HEK293 (cell line): ENCODE data around the gene ING4.

Experiments
- FEZF1 ChIP-seq: fragments of 450-650 bp; formaldehyde crosslinking; IDR thresholded peaks from 2 replicates; pipeline ENCODE4 v1.5.1; 2016; ENCODE audit warnings: missing biosample characterization, missing genetic modification characterization
- HIC1 ChIP-seq: fragments of 450-650 bp; formaldehyde crosslinking; IDR thresholded peaks from 2 replicates; pipeline ENCODE4 v1.5.1; 2016; ENCODE audit warnings: missing biosample characterization, missing genetic modification characterization
- IKZF3 ChIP-seq: fragments of 450-650 bp; IDR thresholded peaks from 2 replicates; pipeline ENCODE4 v1.5.0; 2018; ENCODE audit warnings: missing biosample characterization, mild to moderate bottlenecking, missing genetic modification characterization, moderate library complexity
- KLF1 ChIP-seq: fragments of 450-650 bp; formaldehyde crosslinking; IDR thresholded peaks from 2 replicates; pipeline ENCODE4 v1.5.1; 2016; ENCODE audit warnings: missing biosample characterization, missing genetic modification characterization
- KLF9 ChIP-seq: fragments of 450-650 bp; formaldehyde crosslinking; IDR thresholded peaks from 2 replicates; pipeline ENCODE4 v1.5.1; 2016; ENCODE audit warnings: missing biosample characterization, missing genetic modification characterization, low read depth
- WT1 ChIP-seq: fragments of 450-650 bp; formaldehyde crosslinking; IDR thresholded peaks from 2 replicates; pipeline ENCODE4 v1.5.1; 2016; ENCODE audit warnings: missing biosample characterization, missing genetic modification characterization
- ZBTB10 ChIP-seq: fragments of 450-650 bp; formaldehyde crosslinking; IDR thresholded peaks from 2 replicates; pipeline ENCODE4 v1.5.1; 2016; ENCODE audit warnings: missing biosample characterization, missing genetic modification characterization
- ZNF174 ChIP-seq: fragments of 450-650 bp; formaldehyde crosslinking; IDR thresholded peaks from 2 replicates; pipeline ENCODE4 v1.5.0; 2017; ENCODE audit warnings: missing biosample characterization, mild to moderate bottlenecking, missing genetic modification characterization
- ZNF366 ChIP-seq: fragments of 450-650 bp; formaldehyde crosslinking; conservative IDR thresholded peaks from 2 replicates; pipeline ENCODE4 v1.5.1; 2016; ENCODE audit warnings: missing biosample characterization, missing genetic modification characterization
- ZNF394 ChIP-seq: fragments of 450-650 bp; formaldehyde crosslinking; IDR thresholded peaks from 2 replicates; pipeline ENCODE4 v1.5.1; 2016; ENCODE audit warnings: missing biosample characterization, missing genetic modification characterization, mild to moderate bottlenecking, moderate library complexity, borderline replicate concordance
- ZNF433 ChIP-seq: fragments of 450-650 bp; formaldehyde crosslinking; IDR thresholded peaks from 2 replicates; pipeline ENCODE4 v1.5.1; 2016; ENCODE audit warnings: missing biosample characterization, missing genetic modification characterization, low read depth
- ZNF501 ChIP-seq: fragments of 450-650 bp; formaldehyde crosslinking; IDR thresholded peaks from 2 replicates; pipeline ENCODE4 v1.5.1; 2016; ENCODE audit warnings: missing biosample characterization, missing genetic modification characterization
- ZNF549 ChIP-seq: fragments of 450-650 bp; IDR thresholded peaks from 2 replicates; pipeline ENCODE4 v1.5.1; 2018; ENCODE audit warnings: missing biosample characterization, missing genetic modification characterization, mild to moderate bottlenecking, inconsistent platforms, moderate library complexity
- ZNF596 ChIP-seq: fragments of 450-650 bp; IDR thresholded peaks from 2 replicates; pipeline ENCODE4 v1.5.0; 2018; ENCODE audit warnings: missing biosample characterization, mild to moderate bottlenecking, missing genetic modification characterization, moderate library complexity
- ZNF660 ChIP-seq: fragments of 450-650 bp; IDR thresholded peaks from 2 replicates; pipeline ENCODE4 v1.5.1; 2018; ENCODE audit warnings: missing biosample characterization, mild to moderate bottlenecking, missing genetic modification characterization
- ZNF707 ChIP-seq: fragments of 450-650 bp; formaldehyde crosslinking; IDR thresholded peaks from 2 replicates; pipeline ENCODE4 v1.5.1; 2016; ENCODE audit warnings: missing biosample characterization, missing genetic modification characterization
- ZNF76 ChIP-seq: fragments of 450-650 bp; formaldehyde crosslinking; IDR thresholded peaks from 2 replicates; pipeline ENCODE4; 2016; ENCODE audit warnings: low read depth, missing biosample characterization, missing genetic modification characterization, borderline replicate concordance
- TF ChIP-seq, protein P1 (sequence below): fragments of 450-650 bp; formaldehyde crosslinking; IDR thresholded peaks from 2 replicates; pipeline ENCODE4 v1.5.1; 2016; ENCODE audit warnings: missing biosample characterization, missing genetic modification characterization
- TF ChIP-seq, protein P2 (sequence below): fragments of 450-650 bp; formaldehyde crosslinking; IDR thresholded peaks from 2 replicates; pipeline ENCODE4 v1.5.1; 2016; ENCODE audit warnings: missing biosample characterization, missing genetic modification characterization
- TF ChIP-seq, protein P3 (sequence below): fragments of 450-650 bp; formaldehyde crosslinking; IDR thresholded peaks from 2 replicates; pipeline ENCODE4 v1.5.1; 2016; ENCODE audit warnings: missing biosample characterization, missing genetic modification characterization, borderline replicate concordance
- TF ChIP-seq, protein P4 (sequence below): fragments of 450-650 bp; formaldehyde crosslinking; optimal IDR thresholded peaks from 2 replicates; pipeline ENCODE3; 2016; ENCODE audit warnings: missing biosample characterization, mild to moderate bottlenecking, missing genetic modification characterization
- TF ChIP-seq, protein P5 (sequence below): fragments of 450-650 bp; formaldehyde crosslinking; IDR thresholded peaks from 2 replicates; pipeline ENCODE4 v1.5.1; 2017; ENCODE audit warnings: missing biosample characterization, missing genetic modification characterization
- TF ChIP-seq, protein P6 (sequence below): fragments of 450-650 bp; formaldehyde crosslinking; IDR thresholded peaks from 2 replicates; pipeline ENCODE4 v1.5.1; 2017; ENCODE audit warnings: missing biosample characterization, missing genetic modification characterization

ING4 gene

DNA sequence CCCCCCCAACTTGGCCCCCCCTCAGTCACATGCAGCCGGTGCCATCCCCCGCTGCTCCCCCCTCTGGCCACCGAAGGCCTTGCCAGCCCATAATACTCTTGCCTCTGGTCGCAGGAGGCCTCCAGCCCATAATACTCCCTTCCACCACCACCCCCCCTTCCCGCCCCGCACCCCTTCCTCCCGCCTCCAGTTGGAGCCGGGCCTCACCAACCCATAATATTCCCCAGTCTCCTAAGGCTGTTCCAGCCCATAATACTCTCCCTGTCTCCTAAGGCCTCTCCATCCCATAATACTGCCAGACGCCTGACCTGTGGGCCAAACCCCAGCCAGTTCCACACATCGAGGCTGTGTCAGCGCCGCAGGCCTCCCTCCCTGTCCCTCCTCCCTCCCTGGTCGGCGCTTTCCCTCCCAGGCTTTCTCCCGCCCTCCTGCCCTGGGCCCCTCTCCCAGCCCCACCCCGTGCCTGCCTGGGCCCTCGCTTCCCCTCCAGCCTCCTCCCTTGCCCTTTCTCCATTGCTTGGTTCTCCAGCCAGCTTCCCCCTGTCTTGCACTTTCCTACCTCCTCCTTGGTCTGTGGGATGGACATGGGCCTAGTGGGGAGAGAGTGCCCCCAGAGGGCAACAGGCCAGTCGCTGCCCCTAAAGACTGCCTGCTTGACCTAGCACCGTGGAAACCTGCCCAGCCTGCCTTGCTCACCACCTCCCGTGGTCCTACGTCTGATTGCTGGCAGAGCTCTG is 49.0 kb downstream of the ING4 start (continued):
- TF ChIP-seq FEZF1 (no peak), ZNF366 (peak; percentile 89), ZNF707 (tag by site-specific recombination) (no peak), ZNF76 (tag by site-specific recombination) (no peak; the same call in 1 of the 2 replicates), ZNF174 (tag by site-specific recombination) (no peak), ZNF433 (no peak), ZNF596 (tag by site-specific recombination) (no peak), ZNF660 (peak; percentile 57; the same call in 1 of the 2 replicates), WT1 (tag by site-specific recombination) (peak; percentile 79), ZNF549 (tag by site-specific recombination) (no peak), ZBTB10 (tag by site-specific recombination) (no peak; the same call in 1 of the 2 replicates), ZNF501 (peak; percentile 76), KLF9 (tag by site-specific recombination) (peak; percentile 36; the same call in 1 of the 2 replicates), KLF1 (tag by site-specific recombination) (peak; percentile 90), IKZF3 (tag by site-specific recombination) (peak; percentile 87), HIC1 (peak; percentile 86), ZNF394 (tag by site-specific recombination) (0 out of 2 replicates have a peak, but pooled peaks have one; percentile 38)
- TF ChIP-seq, protein P1, sequence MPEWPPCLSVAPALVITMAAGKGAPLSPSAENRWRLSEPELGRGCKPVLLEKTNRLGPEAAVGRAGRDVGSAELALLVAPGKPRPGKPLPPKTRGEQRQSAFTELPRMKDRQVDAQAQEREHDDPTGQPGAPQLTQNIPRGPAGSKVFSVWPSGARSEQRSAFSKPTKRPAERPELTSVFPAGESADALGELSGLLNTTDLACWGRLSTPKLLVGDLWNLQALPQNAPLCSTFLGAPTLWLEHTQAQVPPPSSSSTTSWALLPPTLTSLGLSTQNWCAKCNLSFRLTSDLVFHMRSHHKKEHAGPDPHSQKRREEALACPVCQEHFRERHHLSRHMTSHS (tag by site-specific recombination), result no peak
- TF ChIP-seq, protein P2, sequence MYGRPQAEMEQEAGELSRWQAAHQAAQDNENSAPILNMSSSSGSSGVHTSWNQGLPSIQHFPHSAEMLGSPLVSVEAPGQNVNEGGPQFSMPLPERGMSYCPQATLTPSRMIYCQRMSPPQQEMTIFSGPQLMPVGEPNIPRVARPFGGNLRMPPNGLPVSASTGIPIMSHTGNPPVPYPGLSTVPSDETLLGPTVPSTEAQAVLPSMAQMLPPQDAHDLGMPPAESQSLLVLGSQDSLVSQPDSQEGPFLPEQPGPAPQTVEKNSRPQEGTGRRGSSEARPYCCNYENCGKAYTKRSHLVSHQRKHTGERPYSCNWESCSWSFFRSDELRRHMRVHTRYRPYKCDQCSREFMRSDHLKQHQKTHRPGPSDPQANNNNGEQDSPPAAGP (tag by site-specific recombination), result peak; percentile 60; the same call in 1 of the 2 replicates
- TF ChIP-seq, protein P3, sequence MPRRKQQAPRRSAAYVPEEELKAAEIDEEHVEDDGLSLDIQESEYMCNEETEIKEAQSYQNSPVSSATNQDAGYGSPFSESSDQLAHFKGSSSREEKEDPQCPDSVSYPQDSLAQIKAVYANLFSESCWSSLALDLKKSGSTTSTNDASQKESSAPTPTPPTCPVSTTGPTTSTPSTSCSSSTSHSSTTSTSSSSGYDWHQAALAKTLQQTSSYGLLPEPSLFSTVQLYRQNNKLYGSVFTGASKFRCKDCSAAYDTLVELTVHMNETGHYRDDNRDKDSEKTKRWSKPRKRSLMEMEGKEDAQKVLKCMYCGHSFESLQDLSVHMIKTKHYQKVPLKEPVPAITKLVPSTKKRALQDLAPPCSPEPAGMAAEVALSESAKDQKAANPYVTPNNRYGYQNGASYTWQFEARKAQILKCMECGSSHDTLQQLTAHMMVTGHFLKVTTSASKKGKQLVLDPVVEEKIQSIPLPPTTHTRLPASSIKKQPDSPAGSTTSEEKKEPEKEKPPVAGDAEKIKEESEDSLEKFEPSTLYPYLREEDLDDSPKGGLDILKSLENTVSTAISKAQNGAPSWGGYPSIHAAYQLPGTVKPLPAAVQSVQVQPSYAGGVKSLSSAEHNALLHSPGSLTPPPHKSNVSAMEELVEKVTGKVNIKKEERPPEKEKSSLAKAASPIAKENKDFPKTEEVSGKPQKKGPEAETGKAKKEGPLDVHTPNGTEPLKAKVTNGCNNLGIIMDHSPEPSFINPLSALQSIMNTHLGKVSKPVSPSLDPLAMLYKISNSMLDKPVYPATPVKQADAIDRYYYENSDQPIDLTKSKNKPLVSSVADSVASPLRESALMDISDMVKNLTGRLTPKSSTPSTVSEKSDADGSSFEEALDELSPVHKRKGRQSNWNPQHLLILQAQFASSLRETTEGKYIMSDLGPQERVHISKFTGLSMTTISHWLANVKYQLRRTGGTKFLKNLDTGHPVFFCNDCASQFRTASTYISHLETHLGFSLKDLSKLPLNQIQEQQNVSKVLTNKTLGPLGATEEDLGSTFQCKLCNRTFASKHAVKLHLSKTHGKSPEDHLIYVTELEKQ (tag by site-specific recombination), result peak; percentile 20; the same call in 1 of the 2 replicates
- TF ChIP-seq, protein P4, sequence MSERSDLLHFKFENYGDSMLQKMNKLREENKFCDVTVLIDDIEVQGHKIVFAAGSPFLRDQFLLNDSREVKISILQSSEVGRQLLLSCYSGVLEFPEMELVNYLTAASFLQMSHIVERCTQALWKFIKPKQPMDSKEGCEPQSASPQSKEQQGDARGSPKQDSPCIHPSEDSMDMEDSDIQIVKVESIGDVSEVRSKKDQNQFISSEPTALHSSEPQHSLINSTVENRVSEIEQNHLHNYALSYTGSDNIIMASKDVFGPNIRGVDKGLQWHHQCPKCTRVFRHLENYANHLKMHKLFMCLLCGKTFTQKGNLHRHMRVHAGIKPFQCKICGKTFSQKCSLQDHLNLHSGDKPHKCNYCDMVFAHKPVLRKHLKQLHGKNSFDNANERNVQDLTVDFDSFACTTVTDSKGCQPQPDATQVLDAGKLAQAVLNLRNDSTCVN (tag by site-specific recombination), result peak; percentile 16
- TF ChIP-seq, protein P5, sequence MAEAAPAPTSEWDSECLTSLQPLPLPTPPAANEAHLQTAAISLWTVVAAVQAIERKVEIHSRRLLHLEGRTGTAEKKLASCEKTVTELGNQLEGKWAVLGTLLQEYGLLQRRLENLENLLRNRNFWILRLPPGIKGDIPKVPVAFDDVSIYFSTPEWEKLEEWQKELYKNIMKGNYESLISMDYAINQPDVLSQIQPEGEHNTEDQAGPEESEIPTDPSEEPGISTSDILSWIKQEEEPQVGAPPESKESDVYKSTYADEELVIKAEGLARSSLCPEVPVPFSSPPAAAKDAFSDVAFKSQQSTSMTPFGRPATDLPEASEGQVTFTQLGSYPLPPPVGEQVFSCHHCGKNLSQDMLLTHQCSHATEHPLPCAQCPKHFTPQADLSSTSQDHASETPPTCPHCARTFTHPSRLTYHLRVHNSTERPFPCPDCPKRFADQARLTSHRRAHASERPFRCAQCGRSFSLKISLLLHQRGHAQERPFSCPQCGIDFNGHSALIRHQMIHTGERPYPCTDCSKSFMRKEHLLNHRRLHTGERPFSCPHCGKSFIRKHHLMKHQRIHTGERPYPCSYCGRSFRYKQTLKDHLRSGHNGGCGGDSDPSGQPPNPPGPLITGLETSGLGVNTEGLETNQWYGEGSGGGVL (tag by site-specific recombination), result peak; percentile 100
- TF ChIP-seq, protein P6, sequence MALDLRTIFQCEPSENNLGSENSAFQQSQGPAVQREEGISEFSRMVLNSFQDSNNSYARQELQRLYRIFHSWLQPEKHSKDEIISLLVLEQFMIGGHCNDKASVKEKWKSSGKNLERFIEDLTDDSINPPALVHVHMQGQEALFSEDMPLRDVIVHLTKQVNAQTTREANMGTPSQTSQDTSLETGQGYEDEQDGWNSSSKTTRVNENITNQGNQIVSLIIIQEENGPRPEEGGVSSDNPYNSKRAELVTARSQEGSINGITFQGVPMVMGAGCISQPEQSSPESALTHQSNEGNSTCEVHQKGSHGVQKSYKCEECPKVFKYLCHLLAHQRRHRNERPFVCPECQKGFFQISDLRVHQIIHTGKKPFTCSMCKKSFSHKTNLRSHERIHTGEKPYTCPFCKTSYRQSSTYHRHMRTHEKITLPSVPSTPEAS (tag by site-specific recombination), result no peak
